Measurements from ENCODE around the gene C9orf152. TPM values are rescaled to one million over a fixed set of nuclear protein-coding genes. Genes with fewer than 3 reads are reported as not detected.

The C9orf152 gene, protein sequence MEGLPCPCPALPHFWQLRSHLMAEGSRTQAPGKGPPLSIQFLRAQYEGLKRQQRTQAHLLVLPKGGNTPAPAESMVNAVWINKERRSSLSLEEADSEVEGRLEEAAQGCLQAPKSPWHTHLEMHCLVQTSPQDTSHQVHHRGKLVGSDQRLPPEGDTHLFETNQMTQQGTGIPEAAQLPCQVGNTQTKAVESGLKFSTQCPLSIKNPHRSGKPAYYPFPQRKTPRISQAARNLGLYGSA
- not detected in 2 replicates for total RNA-seq

DNA sequence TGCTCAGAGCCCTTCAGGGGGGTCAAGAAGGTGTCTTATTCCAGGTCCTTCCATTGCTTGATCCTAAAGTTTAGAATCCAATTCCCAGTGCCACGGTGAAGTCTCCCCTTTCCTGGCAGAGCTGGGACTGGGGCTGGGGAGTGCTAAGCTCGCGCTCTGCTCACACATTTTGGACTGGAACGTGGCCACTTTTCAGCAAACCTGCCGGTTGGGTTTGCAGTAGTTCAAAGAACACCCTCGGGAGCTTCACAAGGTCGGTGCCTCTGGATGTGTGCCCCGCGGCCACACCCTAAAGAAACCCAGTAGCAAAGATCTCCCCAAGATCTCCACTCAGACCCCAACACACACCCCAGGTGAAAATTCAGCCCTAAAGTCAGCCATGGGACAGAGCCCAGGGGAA lies at the start of gene C9orf152:
Gene C9orf152 (minus strand): TSS at position 129 of the 400 bp plus-strand sequence. CDS start 580 bp downstream, outside the sequence.

GRCh38 chr9:110256380-110257096 lies 48.6 kb upstream of the C9orf152 start, which contains the start of gene TXN:
TSS of gene TXN (minus strand) at chr9:110256507. CDS start at chr9:110256435, 72 bp downstream.

Other genes starting within 250 kb of the C9orf152 start
- gene TXN, start 48.3 kb upstream of the C9orf152 start, total RNA-seq, result 97.8 and 335 TPM in 2 replicates
- gene TXNDC8, start 129.7 kb upstream of the C9orf152 start, total RNA-seq, result under 0.01 TPM in 1 of 2 replicates, not detected in the other

All from placental epithelial cell (primary cell).